Common myeloid progenitor, CD34-positive (primary cell): Measurements from ENCODE around the gene KIF23.

Source experiments
- CTCF ChIA-PET: fragments of 350-600 bp; sonication (Branson Sonifier 250); formaldehyde crosslinking; loops from one replicate; lab custom pipeline; 2021; ENCODE audit warnings: antibody characterized with exemption; lab: Charles Lee
- POLR2A ChIA-PET: fragments of 350-600 bp; sonication (Branson Sonifier 250); formaldehyde crosslinking; loops from one replicate; lab custom pipeline; 2021; ENCODE audit warnings: antibody characterized with exemption; lab: Charles Lee
- DNase-seq, 3 donors: peaks; one replicate each; pipeline versions ENCODE4 v3.0.0 to v3.0.0-alpha.2; 2013
- H3K27ac ChIP-seq, 2 experiments: 1 replicate in 1 of 2; 2 replicates in 1 of 2; pipeline ENCODE4 v1.7.0; 2013; ENCODE audit warnings: inconsistent platforms in 2 of 2, low read length in 2 of 2, mild to moderate bottlenecking in 2 of 2, low read depth in 1 of 2, moderate library complexity in 1 of 2; ENCODE audit not compliant: severe bottlenecking in 2 of 2, insufficient read depth in 1 of 2, poor library complexity in 1 of 2
- H3K27me3 ChIP-seq, 5 experiments: replicated peaks in 2 of 5; 1 replicate in 3 of 5; 2 replicates in 2 of 5; pipeline versions ENCODE4 v1.6.1 to v1.7.0; 2013; ENCODE audit warnings: low read length in 4 of 5, mild to moderate bottlenecking in 2 of 5, moderate library complexity in 2 of 5, inconsistent platforms in 1 of 5; ENCODE audit not compliant: insufficient read depth in 5 of 5, control insufficient read depth in 4 of 5
- H3K36me3 ChIP-seq, 4 experiments: 1 replicate in 2 of 4; 2 replicates in 2 of 4; pipeline versions ENCODE4 v1.6.1 to v1.7.0; 2013; ENCODE audit warnings: low read length in 3 of 4, control low read depth in 1 of 4, mild to moderate bottlenecking in 1 of 4; ENCODE audit not compliant: control insufficient read depth in 4 of 4, insufficient read depth in 4 of 4
- H3K4me1 ChIP-seq, 4 experiments: 1 replicate in 3 of 4; 2 replicates in 1 of 4; pipeline versions ENCODE4 v1.6.1 to v1.7.1; 2013; ENCODE audit warnings: low read length in 3 of 4, mild to moderate bottlenecking in 3 of 4, control low read depth in 1 of 4, inconsistent platforms in 1 of 4, moderate library complexity in 1 of 4; ENCODE audit not compliant: control insufficient read depth in 4 of 4, insufficient read depth in 4 of 4; ENCODE audit errors: control extremely low read depth in 1 of 4
- H3K4me3 ChIP-seq, 7 experiments: 1 replicate in 4 of 7; 2 replicates in 3 of 7; pipeline versions ENCODE4 v1.5.1 to v1.7.0; 2013; ENCODE audit warnings: mild to moderate bottlenecking in 7 of 7, low read length in 6 of 7, moderate library complexity in 6 of 7, inconsistent platforms in 2 of 7, low read depth in 2 of 7, control low read depth in 1 of 7; ENCODE audit not compliant: insufficient read depth in 4 of 7, control insufficient read depth in 1 of 7; ENCODE audit errors: extremely low read depth in 1 of 7
- H3K9me3 ChIP-seq, 5 experiments: 1 replicate in 4 of 5; 2 replicates in 1 of 5; pipeline versions ENCODE4 v1.6.1 to v1.7.1; 2013; ENCODE audit warnings: low read length in 4 of 5, mild to moderate bottlenecking in 2 of 5, inconsistent platforms in 1 of 5, low read depth in 1 of 5, moderate library complexity in 1 of 5; ENCODE audit not compliant: control insufficient read depth in 4 of 5, insufficient read depth in 2 of 5; ENCODE audit errors: control extremely low read depth in 1 of 5
- WGBS: methylation state at CpG from one replicate; pipeline ENCODE4 v1.1.5; 2013; ENCODE audit not compliant: insufficient coverage; 5-methylcytosine and 5-hydroxymethylcytosine counted together

Gene KIF23

DNA sequence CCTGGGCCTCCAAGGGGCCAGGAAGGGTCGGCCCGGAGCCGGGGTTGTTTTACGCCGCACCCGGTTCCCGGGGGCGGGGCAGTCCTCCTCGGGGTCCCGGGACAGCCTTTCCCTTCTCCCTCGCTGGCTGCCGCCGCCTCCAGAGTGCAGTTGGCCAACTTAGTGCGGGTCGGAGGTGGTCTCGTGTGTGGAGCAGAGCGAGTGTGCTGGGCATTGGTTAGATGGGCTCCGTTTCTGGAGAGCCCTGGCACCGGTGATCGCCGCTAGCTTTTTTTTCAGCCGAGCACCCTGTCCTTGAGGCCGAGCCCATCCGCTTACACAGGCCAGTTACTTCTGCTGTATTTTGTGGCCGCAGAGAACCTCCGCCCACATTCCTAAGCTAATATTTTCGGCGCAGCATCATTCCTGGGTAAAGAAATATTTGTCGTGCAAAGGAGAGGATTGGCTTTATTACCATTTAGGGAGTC lies 585 bp downstream of the KIF23 start:
- peaks cover 3 to 16% (median 9%) of the 10 kb centered on the region in 4 experiments for H3K4me1 ChIP-seq
- CTCF ChIA-PET: interaction anchor here (1.4 kb wide), 1 partner anchor 9 kb away, joined by 3 read pairs; no protein-coding TSS in a partner anchor
- WGBS: 0% methylated on average over 21 of the region's 29 CpGs
- no peaks in the 10 kb centered on the region for H3K27me3 ChIP-seq
- H3K9me3 ChIP-seq: no peaks in the 10 kb centered on the region
- POLR2A ChIA-PET: interaction anchor here (1.8 kb wide), 1 partner anchor 38 kb away, joined by 11 read pairs; the partner anchor contains the start of gene RPLP1
- H3K36me3 ChIP-seq: peaks cover 3 to 19% (median 8%) of the 10 kb centered on the region in 4 experiments
- peak overlapping the region; percentile 15 to 32 for H3K27ac ChIP-seq
- H3K4me3 ChIP-seq: peak overlapping the region; percentile 88 to 94 (median 93)
- DNase-seq: peak in 1 of 3 donors; percentile 40

DNA sequence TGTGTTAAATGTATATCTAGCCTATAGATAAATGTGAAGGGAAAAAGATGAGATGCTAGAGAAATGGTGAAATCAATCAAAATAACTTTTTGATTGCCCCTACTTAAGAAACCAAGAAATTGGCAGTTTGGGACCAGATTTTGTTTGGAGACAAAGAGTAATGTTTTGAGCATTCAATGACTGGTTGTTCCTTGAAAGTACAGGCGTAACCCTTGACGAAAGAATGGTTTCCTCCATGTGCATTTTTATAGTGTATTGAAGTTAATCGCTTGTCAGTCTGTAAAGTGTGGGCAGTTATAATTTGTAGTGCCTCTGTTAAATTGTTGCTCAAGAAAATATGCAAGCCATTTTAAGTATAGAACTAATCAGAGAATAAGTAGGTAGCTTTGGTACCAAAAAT lies 1.2 kb downstream of the KIF23 start:
- ChIA-PET POLR2A (interaction anchor here (0.6 to 1.8 kb wide), 3 partner anchors 37 to 998 kb away, joined by 3 to 11 read pairs (median 3); partner anchors contain the start of gene RPLP1), CTCF (interaction anchor here (1.7 kb wide), 1 partner anchor 48 kb away, joined by 3 read pairs; no protein-coding TSS in a partner anchor)
- Histone ChIP-seq H3K36me3 (peaks cover 6 to 23% (median 9%) of the 10 kb centered on the region in 4 experiments), H3K4me1 (peaks cover 3 to 16% (median 9%) of the 10 kb centered on the region in 4 experiments), H3K9me3 (no peaks in the 10 kb centered on the region), H3K4me3 (peak overlapping the region in 4 of 7 experiments; percentile 88 to 94 (median 93)), H3K27ac (peak overlapping the region in 1 of 2 experiments; percentile 1), H3K27me3 (no peaks in the 10 kb centered on the region)
- DNase-seq: no peak
- WGBS: 100% methylated on average over 2 of the region's 3 CpGs

DNA sequence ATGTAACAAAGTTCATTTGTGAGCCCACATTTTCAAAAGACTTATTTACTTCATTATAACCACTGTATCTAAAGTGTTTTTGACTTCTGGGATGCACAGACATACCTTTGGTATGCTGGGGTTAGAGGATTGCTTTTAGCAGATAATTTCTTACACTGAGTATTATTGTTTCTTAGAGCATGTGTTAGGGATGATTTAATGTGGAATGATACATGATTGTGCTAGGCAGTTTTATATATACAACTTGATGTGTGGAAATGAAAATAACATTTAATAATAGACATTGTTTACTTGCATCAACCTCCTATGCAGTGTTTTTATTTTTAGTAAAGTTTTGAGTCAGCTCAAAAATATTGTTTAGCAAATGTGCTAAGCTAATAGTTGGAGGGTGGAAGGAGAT lies 3.4 kb downstream of the KIF23 start:
- no peaks in the 10 kb centered on the region for H3K27me3 ChIP-seq
- peaks cover 3 to 16% (median 9%) of the 10 kb centered on the region in 4 experiments for H3K4me1 ChIP-seq
- no peak for DNase-seq
- no peak overlapping the region for H3K27ac ChIP-seq
- peaks cover 12 to 37% (median 20%) of the 10 kb centered on the region in 4 experiments for H3K36me3 ChIP-seq
- ChIA-PET CTCF (no interaction called here), POLR2A (no interaction called here)
- no peak overlapping the region for H3K4me3 ChIP-seq
- H3K9me3 ChIP-seq: no peaks in the 10 kb centered on the region

DNA sequence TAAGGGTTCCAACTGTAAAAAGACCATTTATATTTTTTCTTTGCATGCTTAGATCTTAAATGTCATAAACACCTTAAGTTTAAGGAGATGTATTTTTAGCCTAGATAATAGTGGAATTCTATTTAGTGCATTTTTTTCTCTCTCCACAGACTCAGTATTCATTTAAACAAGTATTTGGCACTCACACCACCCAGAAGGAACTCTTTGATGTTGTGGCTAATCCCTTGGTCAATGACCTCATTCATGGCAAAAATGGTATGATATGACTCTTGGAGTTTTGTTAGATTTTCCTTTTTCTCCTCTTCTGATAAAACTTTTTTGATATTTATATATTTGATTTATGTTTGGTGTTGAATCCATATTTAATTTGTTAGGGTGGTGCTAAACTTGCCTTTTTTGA lies 7.3 kb downstream of the KIF23 start:
- H3K27me3 ChIP-seq: no peaks in the 10 kb centered on the region
- no peak overlapping the region for H3K4me3 ChIP-seq
- no peak overlapping the region for H3K27ac ChIP-seq
- no peak for DNase-seq
- no peaks in the 10 kb centered on the region for H3K9me3 ChIP-seq
- no peaks in the 10 kb centered on the region for H3K4me1 ChIP-seq
- ChIA-PET CTCF (interaction anchor here (0.6 to 1.6 kb wide), 2 partner anchors 18 to 22 kb away, joined by 3 read pairs; no protein-coding TSS in a partner anchor), POLR2A (no interaction called here)
- peaks cover 23 to 71% (median 36%) of the 10 kb centered on the region in 4 experiments for H3K36me3 ChIP-seq

DNA sequence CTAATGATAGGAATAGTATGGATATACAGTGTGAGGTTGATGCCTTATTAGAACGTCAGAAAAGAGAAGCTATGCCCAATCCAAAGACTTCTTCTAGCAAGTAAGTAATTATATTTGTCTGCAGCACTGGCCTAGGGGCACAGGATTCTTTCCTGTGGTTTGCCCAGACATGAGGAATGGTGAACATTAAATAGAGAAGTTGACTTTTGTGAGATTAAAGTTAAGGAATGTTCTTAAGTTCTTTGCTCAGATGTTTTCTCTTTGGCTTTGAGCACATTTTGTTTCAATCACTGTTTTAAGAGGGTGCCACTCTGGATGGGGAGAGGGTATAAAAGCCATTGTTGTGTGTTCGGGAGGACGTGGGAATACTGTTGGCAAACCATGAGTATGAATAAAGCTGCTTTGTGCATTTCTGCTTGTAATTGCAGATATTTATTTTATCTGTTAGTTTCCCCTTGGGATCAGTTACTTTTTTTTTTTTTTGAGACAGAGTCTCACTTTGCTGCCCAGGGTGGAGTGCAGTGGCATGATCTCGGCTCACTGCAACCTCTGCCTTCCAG lies 8.3 kb downstream of the KIF23 start:
- Histone ChIP-seq H3K4me1 (no peaks in the 10 kb centered on the region), H3K27ac (no peak overlapping the region), H3K27me3 (no peaks in the 10 kb centered on the region), H3K4me3 (no peak overlapping the region), H3K36me3 (peaks cover 23 to 78% (median 41%) of the 10 kb centered on the region in 4 experiments), H3K9me3 (no peaks in the 10 kb centered on the region)
- DNase-seq: no peak
- ChIA-PET CTCF (interaction anchor here (0.7 to 0.8 kb wide), 2 partner anchors 23 to 28 kb away, joined by 3 read pairs; no protein-coding TSS in a partner anchor), POLR2A (no interaction called here)
- WGBS: 100% methylated on average over 3 of the region's 4 CpGs

DNA sequence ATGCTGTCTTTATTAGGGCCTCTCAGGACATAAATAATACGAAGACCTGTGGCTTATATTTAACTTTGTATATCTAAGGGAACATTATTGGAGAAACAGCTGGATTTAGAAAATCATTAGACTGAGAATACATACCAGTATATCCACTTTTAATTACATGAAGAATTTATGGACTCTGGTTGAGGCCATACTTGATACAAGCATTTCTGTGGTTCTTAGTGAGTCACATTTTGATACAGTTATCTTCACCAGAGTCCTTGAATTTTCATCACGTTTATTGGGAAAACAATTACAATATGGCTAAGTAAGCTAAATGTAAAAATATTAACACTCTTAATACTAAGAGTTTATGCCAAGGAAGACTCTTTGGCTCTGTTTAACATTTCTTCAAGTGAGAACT lies 9.9 kb downstream of the KIF23 start:
- no peak overlapping the region for H3K4me3 ChIP-seq
- POLR2A ChIA-PET: interaction anchor here (0.9 kb wide), 1 partner anchor 14 kb away, joined by 5 read pairs; no protein-coding TSS in a partner anchor
- DNase-seq: no peak
- CTCF ChIA-PET: no interaction called here
- peaks cover 21 to 75% (median 41%) of the 10 kb centered on the region in 4 experiments for H3K36me3 ChIP-seq
- H3K27me3 ChIP-seq: no peaks in the 10 kb centered on the region
- no peak overlapping the region for H3K27ac ChIP-seq
- H3K4me1 ChIP-seq: no peaks in the 10 kb centered on the region
- WGBS: no CpG with 5 or more reads among the region's 2 CpGs
- no peaks in the 10 kb centered on the region for H3K9me3 ChIP-seq

DNA sequence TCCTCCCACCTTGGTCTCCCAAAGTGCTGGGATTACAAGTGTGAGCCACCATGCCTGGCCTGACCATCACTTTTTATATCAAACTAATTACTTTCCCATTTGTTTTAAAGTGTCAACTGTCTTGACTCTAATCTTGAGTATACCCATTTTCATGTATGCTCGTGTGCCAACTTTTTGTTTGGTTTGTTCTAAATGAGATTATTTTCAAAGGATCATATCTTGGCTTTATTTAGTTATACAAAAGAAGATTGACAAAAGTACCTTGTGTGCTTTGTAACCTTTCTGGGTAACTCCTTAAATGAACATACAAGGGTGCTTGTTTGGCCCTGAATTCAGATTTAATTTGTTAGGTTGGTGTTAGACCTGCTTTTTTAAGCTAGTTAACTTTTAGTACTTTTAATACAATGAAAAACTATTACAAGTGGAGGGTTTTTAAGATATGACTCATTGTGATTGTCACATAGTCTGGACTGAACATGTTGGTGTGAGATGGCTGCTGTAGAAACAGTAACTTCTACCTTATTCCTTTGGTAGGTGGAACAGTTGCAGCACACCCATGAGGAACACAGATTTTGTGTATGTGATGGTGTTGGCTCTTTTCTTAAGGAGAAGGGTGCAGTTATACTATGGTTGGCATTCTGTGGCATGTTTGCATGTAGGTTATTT lies 10.7 kb downstream of the KIF23 start:
- WGBS: no CpG with 5 or more reads among the region's 1 CpG
- no peak for DNase-seq
- Histone ChIP-seq H3K27ac (no peak overlapping the region), H3K27me3 (no peaks in the 10 kb centered on the region), H3K4me3 (no peak overlapping the region), H3K9me3 (no peaks in the 10 kb centered on the region), H3K36me3 (peaks cover 20 to 75% (median 43%) of the 10 kb centered on the region in 4 experiments), H3K4me1 (no peaks in the 10 kb centered on the region)
- CTCF ChIA-PET: no interaction called here
- POLR2A ChIA-PET: interaction anchor here (0.9 kb wide), 1 partner anchor 13 kb away, joined by 5 read pairs; no protein-coding TSS in a partner anchor
